GM12878 (cell line): Measurements from ENCODE around the gene PRKAG2. TPM values are rescaled to one million over a fixed set of nuclear protein-coding genes. Genes with fewer than 3 reads are reported as not detected.

Source experiments
- ATAC-seq: fragments of 200-7000 bp; cut with Tn5 transposase; 3 replicates; pipeline ENCODE4 v1.9.1; 2020; ENCODE audit warnings: mild to moderate bottlenecking, moderate library complexity
- BruUV-seq: library from RNA; stranded (reverse); fragments of 400-500 nt; replicated peaks from 2 replicates; lab custom pipeline; 2021; lab: Mats Ljungman, UMichigan
- CTCF ChIA-PET: fragments of 300-600 bp; sonication (Branson Sonifier 250); formaldehyde crosslinking; extraction: SDS; loops from one replicate; lab custom pipeline; 2021; ENCODE audit warnings: inconsistent platforms; lab: Yijun Ruan, JAX
- POLR2A ChIA-PET: fragments of 350-600 bp; formaldehyde crosslinking; extraction: SDS; loops from one replicate; lab custom pipeline; 2021; ENCODE audit warnings: inconsistent platforms; lab: Charles Lee
- RAD21 ChIA-PET: fragments of 300-600 bp; sonication (Branson Sonifier 250); formaldehyde crosslinking; loops from one replicate; lab custom pipeline; 2023; ENCODE audit warnings: antibody characterized with exemption; ENCODE audit not compliant: unreplicated experiment; lab: Charles Lee
- SMC1A ChIA-PET: fragments of 300-600 bp; sonication (Branson Sonifier 250); formaldehyde crosslinking; loops from one replicate; lab custom pipeline; 2023; ENCODE audit not compliant: unreplicated experiment, uncharacterized antibody; lab: Charles Lee
- DNase-seq: peaks from one replicate; pipeline ENCODE4 v3.0.0-alpha.2; 2011; ENCODE audit warnings: low read depth, low spot score
- FAIRE-seq: peaks from 3 replicates; lab custom pipeline; 2011; peaks lifted over from hg19 to GRCh38; lab: Jason Lieb, UNC
- H2AFZ ChIP-seq: 2 replicates; pipeline ENCODE4 v1.6.0; 2011; ENCODE audit warnings: low read depth, low read length, control low read depth; ENCODE audit not compliant: control insufficient read depth
- H3K27ac ChIP-seq: 2 replicates; pipeline ENCODE4 v1.5.1; 2011; ENCODE audit warnings: control low read depth; ENCODE audit not compliant: control insufficient read depth, insufficient read depth
- H3K27me3 ChIP-seq, 2 experiments: replicated peaks in 1 of 2; 2 replicates each; pipeline versions ENCODE4 v1.6.0 to v1.6.1; 2011; ENCODE audit warnings: low read length in 1 of 2; ENCODE audit not compliant: control insufficient read depth in 2 of 2, insufficient read depth in 2 of 2
- H3K36me3 ChIP-seq, 2 experiments: 2 replicates each; pipeline ENCODE4 v1.5.1; 2011; ENCODE audit warnings: low read length in 1 of 2; ENCODE audit not compliant: control insufficient read depth in 2 of 2, insufficient read depth in 2 of 2
- H3K4me1 ChIP-seq: 2 replicates; pipeline ENCODE4 v1.6.1; 2011; ENCODE audit warnings: mild to moderate bottlenecking, low read length, moderate library complexity, mixed read lengths; ENCODE audit not compliant: control insufficient read depth, insufficient read depth
- H3K4me2 ChIP-seq: 2 replicates; pipeline ENCODE4 v1.6.0; 2011; ENCODE audit warnings: control low read depth; ENCODE audit not compliant: control insufficient read depth, insufficient read depth
- H3K4me3 ChIP-seq: fragments of 200-600 bp; sonication (generic); 2 replicates; pipeline ENCODE4 v1.5.1; 2016
- H3K79me2 ChIP-seq: 2 replicates; pipeline ENCODE4 v1.6.0; 2011; ENCODE audit warnings: low read length; ENCODE audit not compliant: control insufficient read depth, insufficient read depth
- H3K9ac ChIP-seq: 2 replicates; pipeline ENCODE4 v1.8.0; 2011; ENCODE audit warnings: low read length, control low read depth, mixed read lengths; ENCODE audit not compliant: control insufficient read depth, insufficient read depth
- H3K9me3 ChIP-seq: replicated peaks from 3 replicates; pipeline ENCODE4 v1.5.1; 2011; ENCODE audit warnings: mild to moderate bottlenecking, low read length; ENCODE audit not compliant: control insufficient read depth, insufficient read depth
- H4K20me1 ChIP-seq: 2 replicates; pipeline ENCODE4 v1.6.0; 2011; ENCODE audit not compliant: control insufficient read depth, insufficient read depth
- BHLHE40 ChIP-seq, 2 experiments: fragments of 450-650 bp in 1 of 2; IDR thresholded peaks; 2 replicates each; pipeline ENCODE4 v1.6.1; 2011 to 2017; ENCODE audit warnings: low read depth in 2 of 2, borderline replicate concordance in 1 of 2, improper control_type of control experiment in 1 of 2, low read length in 1 of 2, mild to moderate bottlenecking in 1 of 2
- BMI1 ChIP-seq: fragments of 450-650 bp; IDR thresholded peaks from 2 replicates; pipeline ENCODE4 v1.6.1; 2016; ENCODE audit warnings: mild to moderate bottlenecking, moderate library complexity, borderline replicate concordance
- NFXL1 ChIP-seq: fragments of 450-650 bp; IDR thresholded peaks from 2 replicates; pipeline ENCODE4 v1.6.1; 2017; ENCODE audit warnings: antibody characterized with exemption, mild to moderate bottlenecking, borderline replicate concordance
- SREBF1 ChIP-seq: IDR thresholded peaks from 2 replicates; pipeline ENCODE4 v1.6.1; 2012; ENCODE audit warnings: mild to moderate bottlenecking, low read length
- WGBS: methylation state at CpG from one replicate; pipeline ENCODE4 v1.1.6; 2016; ENCODE audit warnings: low lambda C conversion rate; ENCODE audit not compliant: insufficient replicate concordance, insufficient coverage; ENCODE audit errors: missing lambda C conversion rate; 5-methylcytosine and 5-hydroxymethylcytosine counted together
- in situ Hi-C: fragments of 300-500 bp; cut with MboI; formaldehyde crosslinking; loops from 9 replicates; pipeline ENCODE4 v1.14.3; 2018; ENCODE audit warnings: mixed read lengths
- intact Hi-C: fragments of 100-400 bp; cut with micrococcal nuclease; formaldehyde crosslinking; loops from one replicate; pipeline ENCODE4 v1.14.2; 2022; ENCODE audit not compliant: unreplicated experiment
- polyA plus RNA-seq, 11 experiments: library from polyadenylated mRNA; depleted of rRNA in 4 of 11; unstranded in 6 of 11; stranded (reverse) in 5 of 11; fragments of >200 nt; fragmentation: Nextera tagmentation in 4 of 11; fragmentation: Illumina TruSeq in 1 of 11; extraction: Ambion mirVana in 4 of 11; extraction: Trizol in 1 of 11; gene quantifications; 1 replicate in 1 of 11; 2 replicates in 10 of 11; pipeline versions ENCODE4 v1.2.1 to v1.2.3, GENCODE V29; 2011 to 2016; ENCODE audit warnings: inconsistent platforms in 2 of 11, missing spikeins in 2 of 11, low read depth in 1 of 11
- total RNA-seq, 4 experiments: library from RNA; depleted of rRNA in 3 of 4; stranded (reverse); fragments of >200 nt in 3 of 4; fragmentation: Illumina TruSeq in 1 of 4; extraction: Trizol in 1 of 4; gene quantifications; 2 replicates each; pipeline versions ENCODE4 v1.2.1 to v1.2.3, GENCODE V29; 2013 to 2021
- TF ChIP-seq, protein P1 (sequence below): IDR thresholded peaks from 2 replicates; pipeline ENCODE4 v1.6.1; 2011; ENCODE audit warnings: borderline replicate concordance, low read depth, mild to moderate bottlenecking, moderate library complexity, mixed read lengths, low read length; ENCODE audit not compliant: insufficient read depth; ENCODE audit errors: extremely low read length

PRKAG2 gene
- total and polyA plus RNA-seq, 10 of the 15 experiments (the other 5 are each of a cell fraction or from before 2014, with no cell fraction given) = 3.4 to 8.9 (median 6.8) TPM

DNA sequence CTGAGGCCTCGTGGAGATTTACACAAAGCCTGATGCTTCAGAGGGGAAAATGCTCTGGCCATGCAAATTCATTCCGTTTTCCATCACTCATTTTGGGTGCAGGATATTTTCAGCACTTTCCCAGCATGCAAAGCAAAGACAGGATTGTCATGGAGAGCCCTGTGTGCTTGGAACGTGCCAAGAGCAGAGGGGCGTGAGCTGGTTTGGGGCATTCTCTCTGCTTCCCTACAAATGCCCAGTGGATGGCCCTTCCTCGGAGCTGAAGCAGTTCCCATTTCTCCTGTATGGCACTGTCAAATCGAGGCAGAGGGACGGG lies 164.1 kb downstream of the PRKAG2 start:
- SMC1A ChIA-PET = interaction anchor here (0.6 to 0.7 kb wide), 2 partner anchors 153 to 816 kb away, joined by 3 to 4 read pairs; no protein-coding TSS in a partner anchor
- in situ Hi-C loops = no loop called here

DNA sequence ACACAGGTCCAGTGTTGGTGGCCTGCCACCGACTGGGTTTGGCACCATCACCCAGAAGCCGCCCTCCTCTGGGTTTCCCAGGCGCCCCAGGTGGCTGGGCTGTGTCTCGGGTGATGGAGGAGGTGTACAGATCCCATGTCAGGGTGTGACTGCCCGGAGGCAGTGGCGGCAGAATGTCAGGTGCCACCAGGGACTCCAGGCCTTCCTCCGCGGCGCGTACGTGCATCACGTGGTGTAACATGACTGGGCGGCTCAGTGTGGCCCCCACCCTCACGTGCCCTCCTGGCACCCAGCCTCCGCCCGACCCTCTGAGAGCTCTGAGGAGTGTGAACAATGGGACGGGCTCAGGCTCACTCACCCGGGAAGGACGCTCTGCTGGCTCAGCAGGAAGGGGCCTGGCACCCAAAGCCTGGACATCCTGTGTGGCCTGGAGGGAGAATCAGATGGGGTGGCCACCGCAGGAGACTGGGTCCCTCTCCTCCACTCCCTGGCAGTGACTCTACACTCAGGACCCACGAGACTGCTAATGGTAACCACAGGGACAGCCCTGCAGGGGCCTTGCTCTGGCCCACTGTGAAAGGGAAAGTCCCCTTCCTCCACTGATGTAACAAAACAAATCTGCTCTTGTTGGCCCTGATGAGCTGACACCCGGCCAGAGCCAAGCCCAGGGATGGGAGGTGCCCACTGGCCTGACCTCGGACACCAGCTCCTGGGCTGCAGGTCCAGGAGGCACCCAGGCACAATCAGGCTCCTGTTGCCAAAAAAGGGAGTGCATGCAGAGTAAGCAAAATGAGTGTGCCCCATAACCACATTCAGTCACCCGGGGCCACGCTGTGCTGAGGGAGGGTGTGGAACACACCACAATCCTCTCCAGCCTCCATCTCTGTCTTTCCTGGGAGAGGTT lies 164.8 kb downstream of the PRKAG2 start:
- no TSS peak for BruUV-seq
- peaks cover 3% of the 10 kb centered on the region; the same call in 1 of the 2 replicates for H3K4me1 ChIP-seq
- no peak overlapping the region for H3K9ac ChIP-seq
- H3K9me3 ChIP-seq = no peaks in the 10 kb centered on the region
- no peaks in the 10 kb centered on the region for H4K20me1 ChIP-seq
- ChIA-PET CTCF (interaction anchor here (0.6 kb wide), 1 partner anchor 401 kb away, joined by 4 read pairs; no protein-coding TSS in a partner anchor), SMC1A (no interaction called here), POLR2A (no interaction called here), RAD21 (no interaction called here)
- no peaks in the 10 kb centered on the region for H3K36me3 ChIP-seq
- FAIRE-seq (no peak), DNase-seq (no peak), ATAC-seq (peak; percentile 85)
- in situ Hi-C loops (no loop called here), intact Hi-C loops (no loop called here)
- H3K4me3 ChIP-seq = no peak overlapping the region
- TF ChIP-seq NFXL1 (no peak), BHLHE40 (IDR thresholded peaks at IDR 0.05; ENCODE audit: borderline replicate concordance in 1 of 2, low read depth in 2 of 2, low read length in 1 of 2) (0 out of 4 replicates have a peak, but pooled peaks of 1 of the 2 experiments have one; percentile 7)
- TF ChIP-seq, protein P1, sequence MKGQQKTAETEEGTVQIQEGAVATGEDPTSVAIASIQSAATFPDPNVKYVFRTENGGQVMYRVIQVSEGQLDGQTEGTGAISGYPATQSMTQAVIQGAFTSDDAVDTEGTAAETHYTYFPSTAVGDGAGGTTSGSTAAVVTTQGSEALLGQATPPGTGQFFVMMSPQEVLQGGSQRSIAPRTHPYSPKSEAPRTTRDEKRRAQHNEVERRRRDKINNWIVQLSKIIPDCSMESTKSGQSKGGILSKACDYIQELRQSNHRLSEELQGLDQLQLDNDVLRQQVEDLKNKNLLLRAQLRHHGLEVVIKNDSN = peak; percentile 6
- peak overlapping the region; percentile 19 for H2AFZ ChIP-seq
- 0 out of 2 replicates have a peak overlapping the region, but pooled peaks have one; percentile 25 for H3K4me2 ChIP-seq
- no peaks in the 10 kb centered on the region; a peak in 1 of 4 replicates for H3K27me3 ChIP-seq
- no peaks in the 10 kb centered on the region for H3K79me2 ChIP-seq
- 54% methylated on average over 22 of the region's 25 CpGs for WGBS
- no peak overlapping the region for H3K27ac ChIP-seq

More for the DNA sequence above, 164.1 kb downstream of the PRKAG2 start:
- Histone ChIP-seq H3K36me3 (no peaks in the 10 kb centered on the region), H3K27me3 (no peaks in the 10 kb centered on the region; a peak in 1 of 4 replicates), H2AFZ (peak overlapping the region; percentile 19), H3K9me3 (no peaks in the 10 kb centered on the region), H3K4me1 (peaks cover 3% of the 10 kb centered on the region; the same call in 1 of the 2 replicates), H4K20me1 (no peaks in the 10 kb centered on the region), H3K79me2 (no peaks in the 10 kb centered on the region), H3K4me2 (0 out of 2 replicates have a peak overlapping the region, but pooled peaks have one; percentile 25), H3K4me3 (no peak overlapping the region), H3K9ac (no peak overlapping the region), H3K27ac (no peak overlapping the region)
- intact Hi-C loops = no loop called here
- DNase-seq (no peak), FAIRE-seq (no peak), ATAC-seq (no peak)
- BruUV-seq = no TSS peak
- ChIA-PET CTCF (interaction anchor here (0.6 kb wide), 1 partner anchor 401 kb away, joined by 4 read pairs; no protein-coding TSS in a partner anchor), POLR2A (no interaction called here), RAD21 (no interaction called here)
- TF ChIP-seq SREBF1 (no peak), BMI1 (no peak)
- 52% methylated on average over 7 of the region's 7 CpGs for WGBS
